ENCODE results near the gene ELP4.

ELP4 gene

DNA sequence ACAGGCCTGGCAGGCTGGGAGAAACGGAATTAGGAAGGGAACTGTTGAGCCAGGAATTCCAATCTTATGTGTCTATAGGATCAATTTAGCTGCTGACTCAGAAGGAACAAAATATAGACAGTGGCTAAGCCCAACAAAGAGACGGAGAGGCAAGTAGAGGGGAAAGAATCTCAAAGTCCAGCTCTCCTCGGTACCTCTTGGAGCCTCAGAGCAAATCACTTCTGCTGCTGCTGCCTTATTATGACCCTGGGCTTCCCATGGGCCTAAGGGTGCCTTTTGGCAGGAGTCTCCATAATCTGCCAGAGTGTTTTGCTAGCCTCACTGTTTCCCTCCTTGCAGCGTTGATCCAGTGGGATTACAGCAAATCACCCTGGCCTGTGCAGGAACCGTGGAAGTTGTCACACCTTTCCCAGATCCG, 269.8 kb downstream of the ELP4 start:
- no peaks in the 10 kb centered on the region for H3K36me3 ChIP-seq (ENCODE audit: control insufficient read depth in 4 of 4, insufficient read depth in 4 of 4, low read length in 3 of 4)
- 98% methylated on average over 6 of the region's 6 CpGs for WGBS (ENCODE audit: insufficient coverage)
- no peak for DNase-seq
- no peak overlapping the region for H3K4me3 ChIP-seq (ENCODE audit: control insufficient read depth in 1 of 7, extremely low read depth in 1 of 7, insufficient read depth in 4 of 7, low read depth in 2 of 7, low read length in 6 of 7)
- no peak overlapping the region for H3K27ac ChIP-seq (ENCODE audit: insufficient read depth in 1 of 2, low read depth in 1 of 2, low read length in 2 of 2, poor library complexity in 1 of 2, severe bottlenecking in 2 of 2)
- H3K9me3 ChIP-seq (ENCODE audit: control extremely low read depth in 1 of 5, control insufficient read depth in 4 of 5, insufficient read depth in 2 of 5, low read depth in 1 of 5, low read length in 4 of 5) = peaks cover 0 to 8% (median 0%) of the 10 kb centered on the region in 5 experiments
- no peaks in the 10 kb centered on the region for H3K27me3 ChIP-seq (replicated peaks in 2 of 5; ENCODE audit: control insufficient read depth in 4 of 5, insufficient read depth in 5 of 5, low read length in 4 of 5)
- ChIA-PET CTCF (no interaction called here), POLR2A (no interaction called here)
- no peaks in the 10 kb centered on the region for H3K4me1 ChIP-seq (ENCODE audit: control extremely low read depth in 1 of 4, control insufficient read depth in 4 of 4, insufficient read depth in 4 of 4, low read length in 3 of 4)

DNA sequence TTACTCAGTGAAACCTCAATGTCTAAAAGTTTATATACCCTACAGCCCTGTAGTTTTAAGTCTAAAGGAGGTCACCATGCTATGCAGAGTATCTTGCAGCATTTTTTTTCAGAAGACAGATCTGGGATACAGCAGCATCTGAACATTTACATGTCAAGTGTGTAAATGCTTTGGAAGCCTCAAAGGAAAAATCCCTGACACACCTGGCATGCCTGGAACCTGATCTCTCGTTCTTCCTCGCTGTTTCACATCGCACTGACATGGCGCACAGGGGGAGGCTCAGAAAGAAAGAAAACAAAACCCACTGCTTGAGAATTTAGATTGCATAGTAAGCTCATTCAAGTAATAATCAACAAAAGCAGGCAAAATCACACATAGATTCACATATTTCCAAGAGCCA, 270.5 kb downstream of the ELP4 start:
- ChIA-PET CTCF (no interaction called here), POLR2A (no interaction called here)
- Histone ChIP-seq H3K36me3 (ENCODE audit: control insufficient read depth in 4 of 4, insufficient read depth in 4 of 4, low read length in 3 of 4) (no peaks in the 10 kb centered on the region), H3K27me3 (replicated peaks in 2 of 5; ENCODE audit: control insufficient read depth in 4 of 5, insufficient read depth in 5 of 5, low read length in 4 of 5) (no peaks in the 10 kb centered on the region), H3K9me3 (ENCODE audit: control extremely low read depth in 1 of 5, control insufficient read depth in 4 of 5, insufficient read depth in 2 of 5, low read depth in 1 of 5, low read length in 4 of 5) (peaks cover 0 to 8% (median 0%) of the 10 kb centered on the region in 5 experiments), H3K4me3 (ENCODE audit: control insufficient read depth in 1 of 7, extremely low read depth in 1 of 7, insufficient read depth in 4 of 7, low read depth in 2 of 7, low read length in 6 of 7) (no peak overlapping the region), H3K4me1 (ENCODE audit: control extremely low read depth in 1 of 4, control insufficient read depth in 4 of 4, insufficient read depth in 4 of 4, low read length in 3 of 4) (no peaks in the 10 kb centered on the region), H3K27ac (ENCODE audit: insufficient read depth in 1 of 2, low read depth in 1 of 2, low read length in 2 of 2, poor library complexity in 1 of 2, severe bottlenecking in 2 of 2) (no peak overlapping the region)
- no peak for DNase-seq
- 100% methylated on average over 4 of the region's 4 CpGs for WGBS (ENCODE audit: insufficient coverage)

GRCh38 chr11:31780480-31780971, 271.0 kb downstream of the ELP4 start:
- WGBS (ENCODE audit: insufficient coverage) = 97% methylated on average over 3 of the region's 5 CpGs
- DNase-seq = no peak
- CTCF ChIA-PET = no interaction called here
- Histone ChIP-seq H3K27me3 (replicated peaks in 2 of 5; ENCODE audit: control insufficient read depth in 4 of 5, insufficient read depth in 5 of 5, low read length in 4 of 5) (no peaks in the 10 kb centered on the region), H3K27ac (ENCODE audit: insufficient read depth in 1 of 2, low read depth in 1 of 2, low read length in 2 of 2, poor library complexity in 1 of 2, severe bottlenecking in 2 of 2) (no peak overlapping the region), H3K9me3 (ENCODE audit: control extremely low read depth in 1 of 5, control insufficient read depth in 4 of 5, insufficient read depth in 2 of 5, low read depth in 1 of 5, low read length in 4 of 5) (peaks cover 0 to 8% (median 0%) of the 10 kb centered on the region in 5 experiments), H3K4me3 (ENCODE audit: control insufficient read depth in 1 of 7, extremely low read depth in 1 of 7, insufficient read depth in 4 of 7, low read depth in 2 of 7, low read length in 6 of 7) (no peak overlapping the region), H3K4me1 (ENCODE audit: control extremely low read depth in 1 of 4, control insufficient read depth in 4 of 4, insufficient read depth in 4 of 4, low read length in 3 of 4) (no peaks in the 10 kb centered on the region), H3K36me3 (ENCODE audit: control insufficient read depth in 4 of 4, insufficient read depth in 4 of 4, low read length in 3 of 4) (no peaks in the 10 kb centered on the region)
- POLR2A ChIA-PET = no interaction called here

DNA sequence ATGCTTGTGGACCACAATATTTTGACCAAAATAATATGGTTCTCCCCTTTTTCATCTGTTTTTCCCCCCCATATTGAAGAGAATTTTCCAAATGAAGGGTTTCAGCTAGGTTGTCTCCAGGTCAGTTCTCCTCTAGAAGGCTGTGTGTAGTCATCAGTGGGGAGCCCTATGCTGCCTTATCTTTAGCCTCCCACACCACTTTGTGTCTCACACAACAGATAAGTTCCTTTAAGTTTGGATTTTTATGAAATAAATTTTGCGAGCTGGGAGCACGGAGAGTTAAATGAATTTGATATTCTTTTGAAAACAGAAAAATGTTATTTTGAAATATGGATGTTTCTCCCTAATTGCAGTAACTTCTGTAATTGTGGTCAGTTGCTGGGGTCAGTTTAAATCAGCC, 272.7 kb downstream of the ELP4 start:
- CTCF ChIA-PET = no interaction called here
- no peaks in the 10 kb centered on the region for H3K4me1 ChIP-seq (ENCODE audit: control extremely low read depth in 1 of 4, control insufficient read depth in 4 of 4, insufficient read depth in 4 of 4, low read length in 3 of 4)
- POLR2A ChIA-PET = no interaction called here
- 100% methylated on average over 1 of the region's 2 CpGs for WGBS (ENCODE audit: insufficient coverage)
- no peaks in the 10 kb centered on the region for H3K27me3 ChIP-seq (replicated peaks in 2 of 5; ENCODE audit: control insufficient read depth in 4 of 5, insufficient read depth in 5 of 5, low read length in 4 of 5)
- H3K9me3 ChIP-seq (ENCODE audit: control extremely low read depth in 1 of 5, control insufficient read depth in 4 of 5, insufficient read depth in 2 of 5, low read depth in 1 of 5, low read length in 4 of 5) = peaks cover 0 to 3% (median 0%) of the 10 kb centered on the region in 5 experiments
- H3K27ac ChIP-seq (ENCODE audit: insufficient read depth in 1 of 2, low read depth in 1 of 2, low read length in 2 of 2, poor library complexity in 1 of 2, severe bottlenecking in 2 of 2) = no peak overlapping the region
- H3K36me3 ChIP-seq (ENCODE audit: control insufficient read depth in 4 of 4, insufficient read depth in 4 of 4, low read length in 3 of 4) = no peaks in the 10 kb centered on the region
- no peak overlapping the region for H3K4me3 ChIP-seq (ENCODE audit: control insufficient read depth in 1 of 7, extremely low read depth in 1 of 7, insufficient read depth in 4 of 7, low read depth in 2 of 7, low read length in 6 of 7)
- no peak for DNase-seq

DNA sequence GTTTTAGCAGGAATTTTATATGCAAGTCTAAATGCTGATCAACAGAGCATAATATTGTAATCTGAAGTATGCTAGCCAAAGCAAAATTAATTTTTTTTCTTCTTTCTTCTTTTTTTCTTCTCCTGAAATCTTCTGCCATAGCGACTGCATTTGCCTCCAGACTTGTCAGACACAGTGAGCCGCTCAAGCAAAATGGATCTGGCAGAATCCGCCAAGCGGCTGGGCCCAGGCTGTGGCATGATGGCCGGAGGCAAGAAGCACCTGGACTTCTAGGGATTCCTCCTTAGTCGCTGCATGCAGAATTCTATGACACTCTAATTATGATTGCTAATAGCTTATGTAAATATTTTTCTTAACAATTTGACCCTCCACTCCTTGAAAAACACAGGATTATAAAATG, 273.7 kb downstream of the ELP4 start:
- no peak overlapping the region for H3K4me3 ChIP-seq (ENCODE audit: control insufficient read depth in 1 of 7, extremely low read depth in 1 of 7, insufficient read depth in 4 of 7, low read depth in 2 of 7, low read length in 6 of 7)
- no peak for DNase-seq
- no peaks in the 10 kb centered on the region for H3K36me3 ChIP-seq (ENCODE audit: control insufficient read depth in 4 of 4, insufficient read depth in 4 of 4, low read length in 3 of 4)
- H3K4me1 ChIP-seq (ENCODE audit: control extremely low read depth in 1 of 4, control insufficient read depth in 4 of 4, insufficient read depth in 4 of 4, low read length in 3 of 4) = no peaks in the 10 kb centered on the region
- H3K9me3 ChIP-seq (ENCODE audit: control extremely low read depth in 1 of 5, control insufficient read depth in 4 of 5, insufficient read depth in 2 of 5, low read depth in 1 of 5, low read length in 4 of 5) = no peaks in the 10 kb centered on the region
- H3K27me3 ChIP-seq (replicated peaks in 2 of 5; ENCODE audit: control insufficient read depth in 4 of 5, insufficient read depth in 5 of 5, low read length in 4 of 5) = no peaks in the 10 kb centered on the region
- WGBS (ENCODE audit: insufficient coverage) = 97% methylated on average over 4 of the region's 6 CpGs
- no peak overlapping the region for H3K27ac ChIP-seq (ENCODE audit: insufficient read depth in 1 of 2, low read depth in 1 of 2, low read length in 2 of 2, poor library complexity in 1 of 2, severe bottlenecking in 2 of 2)
- POLR2A ChIA-PET = no interaction called here
- CTCF ChIA-PET = no interaction called here

DNA sequence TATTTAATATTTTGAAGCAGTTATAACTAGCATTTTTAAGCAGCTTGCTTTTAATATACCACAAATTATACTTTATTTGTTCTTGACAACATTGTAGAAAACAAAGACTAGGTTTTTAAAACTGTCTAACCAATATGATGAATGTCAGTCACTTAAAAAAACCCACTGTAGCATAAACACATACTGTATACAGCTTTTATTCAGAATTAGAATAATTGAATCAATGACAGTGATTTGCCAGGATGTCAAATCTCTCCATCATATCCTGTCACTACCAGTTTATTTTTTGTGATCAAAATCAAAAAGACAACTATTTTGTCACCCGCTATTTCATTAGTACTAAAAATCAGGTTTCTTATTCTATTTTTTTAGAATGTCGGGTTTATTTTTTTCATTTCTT, 275.0 kb downstream of the ELP4 start:
- no peak for DNase-seq
- H3K27ac ChIP-seq (ENCODE audit: insufficient read depth in 1 of 2, low read depth in 1 of 2, low read length in 2 of 2, poor library complexity in 1 of 2, severe bottlenecking in 2 of 2) = no peak overlapping the region
- H3K27me3 ChIP-seq (replicated peaks in 2 of 5; ENCODE audit: control insufficient read depth in 4 of 5, insufficient read depth in 5 of 5, low read length in 4 of 5) = peaks cover 0 to 2% (median 0%) of the 10 kb centered on the region in 5 experiments
- ChIA-PET POLR2A (no interaction called here), CTCF (no interaction called here)
- no peaks in the 10 kb centered on the region for H3K9me3 ChIP-seq (ENCODE audit: control extremely low read depth in 1 of 5, control insufficient read depth in 4 of 5, insufficient read depth in 2 of 5, low read depth in 1 of 5, low read length in 4 of 5)
- WGBS (ENCODE audit: insufficient coverage) = no CpG with 5 or more reads among the region's 2 CpGs
- no peaks in the 10 kb centered on the region for H3K4me1 ChIP-seq (ENCODE audit: control extremely low read depth in 1 of 4, control insufficient read depth in 4 of 4, insufficient read depth in 4 of 4, low read length in 3 of 4)
- no peaks in the 10 kb centered on the region for H3K36me3 ChIP-seq (ENCODE audit: control insufficient read depth in 4 of 4, insufficient read depth in 4 of 4, low read length in 3 of 4)
- H3K4me3 ChIP-seq (ENCODE audit: control insufficient read depth in 1 of 7, extremely low read depth in 1 of 7, insufficient read depth in 4 of 7, low read depth in 2 of 7, low read length in 6 of 7) = no peak overlapping the region

GRCh38 chr11:31786996-31787685, 277.6 kb downstream of the ELP4 start:
- H3K9me3 ChIP-seq (ENCODE audit: control extremely low read depth in 1 of 5, control insufficient read depth in 4 of 5, insufficient read depth in 2 of 5, low read depth in 1 of 5, low read length in 4 of 5) = no peaks in the 10 kb centered on the region
- H3K27me3 ChIP-seq (replicated peaks in 2 of 5; ENCODE audit: control insufficient read depth in 4 of 5, insufficient read depth in 5 of 5, low read length in 4 of 5) = peaks cover 0 to 11% (median 5%) of the 10 kb centered on the region in 5 experiments
- H3K4me1 ChIP-seq (ENCODE audit: control extremely low read depth in 1 of 4, control insufficient read depth in 4 of 4, insufficient read depth in 4 of 4, low read length in 3 of 4) = no peaks in the 10 kb centered on the region
- H3K4me3 ChIP-seq (ENCODE audit: control insufficient read depth in 1 of 7, extremely low read depth in 1 of 7, insufficient read depth in 4 of 7, low read depth in 2 of 7, low read length in 6 of 7) = no peak overlapping the region
- no peak overlapping the region for H3K27ac ChIP-seq (ENCODE audit: insufficient read depth in 1 of 2, low read depth in 1 of 2, low read length in 2 of 2, poor library complexity in 1 of 2, severe bottlenecking in 2 of 2)
- no peak for DNase-seq
- WGBS (ENCODE audit: insufficient coverage) = 90% methylated on average over 14 of the region's 16 CpGs
- POLR2A ChIA-PET = no interaction called here
- CTCF ChIA-PET = no interaction called here
- H3K36me3 ChIP-seq (ENCODE audit: control insufficient read depth in 4 of 4, insufficient read depth in 4 of 4, low read length in 3 of 4) = no peaks in the 10 kb centered on the region
